Natural killer cell (primary cell): ENCODE results near the gene IL1B. TPM values are rescaled to one million over a fixed set of nuclear protein-coding genes. Genes with fewer than 3 reads are reported as not detected.

Source experiments
- ATAC-seq, 3 donors: fragments of 150-1000 bp in 2 of 3; fragments of 200-7000 bp in 1 of 3; cut with Tn5 transposase; 1 replicate in 1 of 3; 2 replicates in 2 of 3; pipeline ENCODE4 v1.10.0; 2021; ENCODE audit warnings: mild to moderate bottlenecking in 2 of 3, moderate library complexity in 2 of 3
- DNase-seq, 2 donors: peaks; one replicate each; pipeline versions ENCODE4 v3.0.0 to v3.0.0-alpha.2; 2013 to 2021; ENCODE audit warnings: mixed read lengths in 1 of 2
- H3K27ac ChIP-seq: one replicate; pipeline ENCODE4 v1.5.1; 2013; ENCODE audit warnings: mild to moderate bottlenecking, low read length
- H3K27me3 ChIP-seq: one replicate; pipeline ENCODE4 v1.6.1; 2013; ENCODE audit warnings: low read length; ENCODE audit not compliant: control insufficient read depth, insufficient read depth
- H3K36me3 ChIP-seq: one replicate; pipeline ENCODE4 v1.6.1; 2013; ENCODE audit warnings: low read length; ENCODE audit not compliant: control insufficient read depth, insufficient read depth
- H3K4me1 ChIP-seq: one replicate; pipeline ENCODE4 v1.6.1; 2013; ENCODE audit warnings: low read length; ENCODE audit not compliant: control insufficient read depth, insufficient read depth
- H3K4me3 ChIP-seq: one replicate; pipeline ENCODE4 v1.5.1; 2013; ENCODE audit warnings: low read length
- H3K9me3 ChIP-seq: one replicate; pipeline ENCODE4 v1.6.1; 2013; ENCODE audit warnings: low read length; ENCODE audit not compliant: control insufficient read depth, insufficient read depth
- H3K27ac Mint-ChIP-seq, 2 donors: one replicate each; pipeline ENCODE4 v1.8.0; 2022; ENCODE audit warnings: mild to moderate bottlenecking in 2 of 2, mixed read lengths in 2 of 2, moderate library complexity in 1 of 2
- H3K27me3 Mint-ChIP-seq, 2 donors: one replicate each; pipeline ENCODE4 v1.8.0; 2022; ENCODE audit warnings: low read depth in 2 of 2, mixed read lengths in 2 of 2
- H3K36me3 Mint-ChIP-seq: one replicate; pipeline ENCODE4 v1.8.0; 2022; ENCODE audit warnings: mixed read lengths
- H3K4me1 Mint-ChIP-seq, 2 donors: one replicate each; pipeline ENCODE4 v1.8.0; 2022; ENCODE audit warnings: mixed read lengths in 2 of 2
- H3K4me3 Mint-ChIP-seq: one replicate; pipeline ENCODE4 v1.8.0; 2022; ENCODE audit warnings: mild to moderate bottlenecking, moderate library complexity, mixed read lengths
- H3K9me3 Mint-ChIP-seq, 2 donors: one replicate each; pipeline ENCODE4 v1.8.0; 2022; ENCODE audit warnings: mixed read lengths in 2 of 2
- WGBS: methylation state at CpG from one replicate; pipeline ENCODE4 v1.1.7; 2013; ENCODE audit warnings: missing lambda C conversion rate; ENCODE audit not compliant: insufficient coverage; 5-methylcytosine and 5-hydroxymethylcytosine counted together
- intact Hi-C: fragments of 100-400 bp; cut with micrococcal nuclease; formaldehyde crosslinking; loops from one replicate; pipeline ENCODE4 v1.14.2; 2022
- total RNA-seq, 4 donors: library from RNA; stranded (reverse); fragments of 120-200 nt in 1 of 4; gene quantifications; one replicate each; pipeline versions ENCODE4 v1.2.3 to v1.2.4, GENCODE V29; 2013 to 2022
- TF ChIP-seq, protein P1 (sequence below): fragments of 200-600 bp; IDR thresholded peaks from one replicate; pipeline ENCODE4 v1.8.0; 2022; ENCODE audit warnings: antibody characterized with exemption

IL1B gene
- total RNA-seq, 3 donors from 2014 or later (not counting 1 experiment from before 2014, with no cell fraction given) = 92.6 to 250 (median 110) TPM

DNA sequence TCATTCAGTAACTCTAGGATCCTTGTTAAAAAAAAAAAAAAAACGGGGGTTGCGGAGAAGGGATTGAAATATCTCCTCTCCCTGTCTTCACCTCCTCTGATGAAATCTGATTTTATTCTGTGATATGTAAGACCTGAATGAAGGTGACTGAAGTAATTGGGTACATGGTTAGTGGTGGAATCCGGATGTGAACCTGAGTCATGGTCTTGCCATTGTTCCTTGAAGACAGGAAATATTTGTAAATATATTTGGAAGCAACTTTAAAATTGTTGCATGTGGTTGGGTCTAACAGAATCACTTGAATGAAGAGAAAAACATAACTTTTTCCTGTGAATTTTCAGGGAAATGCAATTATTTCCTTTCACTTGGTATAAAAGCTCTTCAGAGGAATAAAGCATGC is 49.3 kb downstream of the IL1B start:
- Histone ChIP-seq H3K36me3 (no peaks in the 10 kb centered on the region), H3K4me3 (no peak overlapping the region), H3K9me3 (no peaks in the 10 kb centered on the region), H3K4me1 (no peaks in the 10 kb centered on the region), H3K27me3 (no peaks in the 10 kb centered on the region), H3K27ac (no peak overlapping the region)
- Mint-ChIP-seq H3K4me3 (no peak overlapping the region), H3K27me3 (peaks cover 7 to 29% of the 10 kb centered on the region in 2 donors), H3K27ac (no peak overlapping the region), H3K4me1 (peaks cover 6 to 7% of the 10 kb centered on the region in 2 donors), H3K36me3 (no peaks in the 10 kb centered on the region), H3K9me3 (no peaks in the 10 kb centered on the region)
- ATAC-seq (no peak), DNase-seq (no peak)
- 83% methylated on average over 1 of the region's 3 CpGs for WGBS
- TF ChIP-seq, protein P1, sequence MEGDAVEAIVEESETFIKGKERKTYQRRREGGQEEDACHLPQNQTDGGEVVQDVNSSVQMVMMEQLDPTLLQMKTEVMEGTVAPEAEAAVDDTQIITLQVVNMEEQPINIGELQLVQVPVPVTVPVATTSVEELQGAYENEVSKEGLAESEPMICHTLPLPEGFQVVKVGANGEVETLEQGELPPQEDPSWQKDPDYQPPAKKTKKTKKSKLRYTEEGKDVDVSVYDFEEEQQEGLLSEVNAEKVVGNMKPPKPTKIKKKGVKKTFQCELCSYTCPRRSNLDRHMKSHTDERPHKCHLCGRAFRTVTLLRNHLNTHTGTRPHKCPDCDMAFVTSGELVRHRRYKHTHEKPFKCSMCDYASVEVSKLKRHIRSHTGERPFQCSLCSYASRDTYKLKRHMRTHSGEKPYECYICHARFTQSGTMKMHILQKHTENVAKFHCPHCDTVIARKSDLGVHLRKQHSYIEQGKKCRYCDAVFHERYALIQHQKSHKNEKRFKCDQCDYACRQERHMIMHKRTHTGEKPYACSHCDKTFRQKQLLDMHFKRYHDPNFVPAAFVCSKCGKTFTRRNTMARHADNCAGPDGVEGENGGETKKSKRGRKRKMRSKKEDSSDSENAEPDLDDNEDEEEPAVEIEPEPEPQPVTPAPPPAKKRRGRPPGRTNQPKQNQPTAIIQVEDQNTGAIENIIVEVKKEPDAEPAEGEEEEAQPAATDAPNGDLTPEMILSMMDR = no peak
- intact Hi-C loops = no loop called here

DNA sequence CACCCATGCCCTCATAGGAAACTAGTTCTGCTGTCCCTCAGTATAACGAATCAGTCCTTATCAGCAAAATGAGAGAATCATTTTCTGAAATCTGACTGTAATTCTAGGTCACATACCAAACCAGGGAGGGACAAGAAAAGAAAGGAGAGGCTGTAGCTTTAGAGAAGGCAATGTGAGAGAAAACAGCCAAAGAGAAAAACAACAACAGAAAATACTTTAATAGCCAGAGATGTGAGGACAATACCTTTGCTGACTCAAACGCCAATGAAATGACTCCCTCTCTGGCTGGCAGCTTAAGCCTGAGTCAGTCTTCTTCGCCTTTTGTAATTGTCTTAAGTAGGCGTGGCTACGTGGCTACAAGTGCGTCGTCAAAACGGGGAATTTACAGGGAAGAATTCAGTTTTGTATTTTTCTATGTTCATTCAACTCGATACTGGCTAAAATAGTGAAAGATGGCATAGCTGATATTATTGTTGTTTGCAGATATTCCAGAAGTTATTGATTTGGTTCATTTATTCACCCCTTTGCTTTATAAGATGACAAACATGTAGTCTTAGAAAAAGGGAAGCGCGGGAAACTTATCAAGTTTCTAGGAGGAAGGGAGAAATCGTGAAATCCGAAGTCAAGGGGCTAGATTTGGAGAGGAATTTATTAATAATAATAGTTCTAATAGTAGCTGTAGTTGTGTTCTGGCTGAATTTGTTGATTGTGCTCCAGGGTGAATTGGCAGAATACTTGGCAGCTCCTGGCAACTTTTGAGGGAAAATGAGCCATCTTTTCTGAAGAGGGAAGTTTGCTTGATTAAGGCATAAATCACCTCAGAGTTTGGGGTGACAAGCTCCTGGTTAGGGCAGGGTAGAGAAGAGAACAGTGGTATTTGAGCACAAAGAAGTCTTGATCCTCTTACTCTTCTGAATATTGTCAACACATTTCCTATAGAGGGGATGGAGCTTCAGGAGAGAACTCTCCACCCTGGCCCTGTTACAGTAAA is 52.1 kb downstream of the IL1B start, which contains the start of gene IL1A:
Gene IL1A, minus strand, starts transcription at position 295 of the 991 bp plus-strand sequence. CDS start 723 bp downstream, outside the sequence.
- peak in 1 of 2 donors; percentile 32 for DNase-seq
- H3K27ac Mint-ChIP-seq = peak within 1 kb of the TSS in 1 of 2 donors; percentile 35
- 69% methylated on average over 13 of the region's 13 CpGs for WGBS

DNA sequence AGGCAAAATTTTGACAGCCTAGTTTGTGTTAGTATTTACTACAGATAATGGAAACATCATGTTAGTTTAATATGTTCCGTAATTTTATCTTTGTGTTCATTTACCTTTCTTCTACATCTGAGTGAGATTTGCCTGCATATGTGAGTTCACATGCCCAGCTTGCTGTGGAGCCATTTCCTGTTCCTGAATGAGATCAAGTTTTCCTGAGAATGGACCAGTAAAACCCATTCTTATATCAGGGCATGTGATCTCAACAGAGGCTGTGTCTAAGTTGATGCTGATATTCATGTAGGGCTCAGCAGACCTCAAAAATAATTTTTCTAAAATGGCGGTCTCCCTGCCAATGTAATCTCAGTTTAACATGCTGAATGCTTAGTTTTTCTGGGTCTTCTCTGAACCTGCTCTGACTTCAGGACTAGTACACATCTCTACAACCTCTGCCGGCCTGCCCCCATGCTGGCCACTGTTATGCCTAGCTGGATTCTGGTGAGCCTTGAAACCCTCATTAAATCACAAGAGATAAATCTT is 53.3 kb downstream of the IL1B start:
- WGBS = 93% methylated on average over 2 of the region's 3 CpGs
- intact Hi-C loops = no loop called here
- Mint-ChIP-seq H3K4me1 (peaks cover 16 to 18% of the 10 kb centered on the region in 2 donors), H3K27me3 (peaks cover 7 to 25% of the 10 kb centered on the region in 2 donors), H3K4me3 (no peak overlapping the region), H3K9me3 (no peaks in the 10 kb centered on the region), H3K27ac (no peak overlapping the region), H3K36me3 (no peaks in the 10 kb centered on the region)
- H3K36me3 ChIP-seq = no peaks in the 10 kb centered on the region
- DNase-seq = no peak
- no peak overlapping the region for H3K4me3 ChIP-seq
- H3K27ac ChIP-seq = no peak overlapping the region
- ATAC-seq = no peak
- no peaks in the 10 kb centered on the region for H3K27me3 ChIP-seq
- no peaks in the 10 kb centered on the region for H3K4me1 ChIP-seq
- no peaks in the 10 kb centered on the region for H3K9me3 ChIP-seq
- TF ChIP-seq, protein P1 = no peak

More for the DNA sequence above, 52.1 kb downstream of the IL1B start, which contains the start of gene IL1A:
- Histone ChIP-seq H3K9me3 (no peaks in the 10 kb centered on the region), H3K36me3 (no peaks in the 10 kb centered on the region), H3K27me3 (no peaks in the 10 kb centered on the region), H3K4me1 (no peaks in the 10 kb centered on the region), H3K27ac (no peak within 1 kb of the TSS), H3K4me3 (no peak within 1 kb of the TSS)
- Mint-ChIP-seq H3K4me3 (no peak within 1 kb of the TSS), H3K9me3 (no peaks in the 10 kb centered on the region), H3K27me3 (peaks cover 7 to 29% of the 10 kb centered on the region in 2 donors), H3K36me3 (no peaks in the 10 kb centered on the region), H3K4me1 (peaks cover 16 to 18% of the 10 kb centered on the region in 2 donors)
- intact Hi-C loops = no loop called here
- TF ChIP-seq, protein P1 = no peak
- ATAC-seq = peak in 2 of 3 donors; percentile 66 to 83
